NCI-H748 treated with DMSO at 0.1 percent for 48 hours (cell line): ENCODE data around the gene RPL22L1.
A peak's percentile ranks its signal among the peaks of the same experiment; 100 is the strongest.
"Not testable (repeated sequence)": the region's sequence is repeated elsewhere in the genome, so short reads cannot be mapped to it uniquely, and the experiment has no call there.

ENCODE experiments used
- DNase-seq: peaks from one replicate; lab custom pipeline; 2025; lab: John Stamatoyannopoulos, UW

RPL22L1 gene

DNA sequence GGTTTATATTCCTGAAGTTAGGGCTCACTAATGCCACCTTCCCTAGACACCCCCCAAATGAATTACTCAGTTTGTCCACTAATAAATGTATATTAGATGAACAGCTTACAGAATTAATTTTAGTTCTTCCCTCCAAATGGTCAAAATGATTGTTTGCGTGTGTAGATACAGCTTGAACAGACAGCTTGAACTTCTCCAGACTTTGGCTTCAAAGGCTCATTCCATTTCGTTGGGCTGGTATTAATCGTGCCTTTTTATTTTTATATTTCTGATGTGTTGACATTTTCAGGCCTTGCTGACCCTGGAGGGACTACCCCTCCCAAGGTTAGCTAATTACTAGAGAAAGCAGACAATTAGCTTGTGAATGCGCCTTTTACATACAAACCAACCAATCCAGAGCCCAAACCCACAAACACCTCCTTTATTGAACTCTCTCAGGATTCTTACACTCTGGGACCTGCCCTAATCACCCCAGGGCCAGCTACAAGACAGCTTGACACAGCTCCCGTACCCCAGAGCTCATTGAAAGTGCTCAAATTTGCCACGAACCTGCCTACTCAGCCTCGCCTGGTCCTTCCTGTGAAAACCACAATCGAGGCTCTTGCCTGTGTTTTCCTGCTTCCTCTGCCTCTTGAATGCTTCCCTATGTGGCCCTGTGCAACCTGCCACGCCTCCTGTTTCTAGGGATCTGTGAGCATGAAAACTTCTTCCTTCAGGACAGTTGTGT, 40.3 kb downstream of the RPL22L1 start:
- no peak for DNase-seq

- DNase-seq, result no peak
Observed at GRCh38 chr3:170826047-170826446, 43.9 kb downstream of the RPL22L1 start.

GRCh38 chr3:170823562-170823961, 46.4 kb downstream of the RPL22L1 start:
- DNase-seq, result not testable (repeated sequence)

GRCh38 chr3:170818325-170818724, 51.7 kb downstream of the RPL22L1 start:
- DNase-seq, result not testable (repeated sequence)

GRCh38 chr3:170817471-170817870, 52.5 kb downstream of the RPL22L1 start:
- DNase-seq, result not testable (repeated sequence)

- no peak for DNase-seq
Observed at GRCh38 chr3:170816841-170817240, 53.2 kb downstream of the RPL22L1 start.

GRCh38 chr3:170816341-170816740, 53.7 kb downstream of the RPL22L1 start:
- no peak for DNase-seq

DNA sequence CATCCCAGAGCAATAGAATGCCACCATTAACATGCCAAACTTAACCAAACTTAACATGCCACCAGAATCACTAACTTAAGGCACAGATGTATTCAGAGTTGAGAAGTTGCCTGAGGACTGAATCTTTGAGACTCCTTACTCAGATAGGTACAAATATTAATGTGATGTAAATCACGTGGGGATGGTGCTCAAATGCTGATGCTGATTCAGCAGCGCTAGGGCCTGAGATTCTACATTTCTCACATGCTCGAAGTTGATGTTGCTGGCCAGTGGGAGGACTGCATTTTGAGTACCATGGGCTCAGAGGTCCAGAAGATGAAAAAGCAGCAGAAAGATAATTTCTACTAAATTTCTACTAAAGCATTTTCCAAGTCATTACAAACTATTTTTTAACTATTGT, 54.1 kb downstream of the RPL22L1 start:
- no peak for DNase-seq

- peak; percentile 70 for DNase-seq
Observed at GRCh38 chr3:170815340-170815739, 54.7 kb downstream of the RPL22L1 start.
